GM15510 (cell line): ENCODE measurements around the gene GRB2.

Experiments
- POLR2A ChIP-seq: IDR thresholded peaks from 3 replicates; pipeline ENCODE4 v1.6.1; 2011; ENCODE audit warnings: borderline replicate concordance; ENCODE audit not compliant: insufficient read length; ENCODE audit errors: extremely low read depth

Gene GRB2

DNA sequence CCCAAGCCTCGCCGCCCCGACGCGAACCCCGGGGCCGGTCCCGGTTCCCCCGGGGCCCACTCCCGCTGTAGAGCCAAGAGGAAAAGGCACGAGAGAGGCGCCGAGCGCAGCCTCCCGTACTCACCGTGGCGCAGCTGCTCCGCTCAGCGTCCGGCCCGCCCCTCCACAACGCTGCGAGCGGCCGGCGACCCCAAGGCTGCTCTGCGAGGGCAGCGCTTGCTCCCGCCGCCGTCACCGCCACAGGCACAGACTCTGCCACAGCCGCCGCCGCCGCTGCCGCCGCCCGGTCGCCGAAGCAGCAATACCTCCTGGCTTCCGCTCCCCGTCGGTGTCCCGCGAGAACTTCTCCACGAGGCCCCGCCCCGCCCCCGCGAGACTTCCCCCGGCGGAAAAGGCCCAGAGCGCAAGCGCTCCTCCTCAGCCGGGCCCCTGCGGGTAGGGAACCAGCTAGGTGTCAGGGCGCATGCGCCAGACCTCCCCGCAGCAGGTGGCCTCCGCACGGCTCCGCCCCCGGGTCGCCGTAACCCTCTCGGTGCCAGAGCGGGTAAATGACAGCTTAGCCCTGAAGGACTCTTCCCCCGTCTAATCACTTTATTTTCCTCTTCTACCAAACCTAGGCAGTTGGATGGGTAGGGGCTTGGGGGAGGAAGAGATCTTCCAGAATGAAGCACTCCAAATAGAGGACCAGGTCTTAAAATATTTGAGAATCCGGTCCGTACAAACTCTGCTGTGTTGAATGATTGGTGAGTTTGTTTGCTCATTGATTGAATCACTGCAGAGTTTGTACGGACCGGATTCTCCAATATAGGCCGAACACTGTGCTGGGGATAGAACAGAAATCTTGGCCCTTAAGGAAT, at the start of gene GRB2:
TSS of gene GRB2 (minus strand) at position 314 of the 857 bp plus-strand sequence. CDS start 12,050 bp downstream, outside the sequence.
- peak; percentile 98 for TF ChIP-seq POLR2A

DNA sequence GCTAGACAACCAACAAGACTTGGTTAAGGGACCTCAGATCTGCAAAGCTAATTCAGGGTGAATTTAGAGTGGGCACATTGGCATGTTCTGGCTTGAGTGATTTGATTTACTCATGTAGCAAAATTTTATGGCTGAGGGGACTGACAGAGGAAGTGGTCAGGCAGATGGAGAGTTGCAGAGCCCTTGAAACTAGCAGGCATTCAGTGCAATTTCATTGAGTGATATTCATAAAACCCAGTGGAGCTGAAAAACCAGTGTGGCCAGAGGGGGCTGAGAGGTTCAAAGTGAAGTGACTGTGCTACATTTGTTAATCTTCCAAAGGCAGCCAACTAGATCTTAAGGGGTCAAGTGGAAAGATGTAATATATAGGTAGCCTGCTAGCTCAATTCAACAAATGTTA, 48.7 kb upstream of the GRB2 start:
- no peak for TF ChIP-seq POLR2A

DNA sequence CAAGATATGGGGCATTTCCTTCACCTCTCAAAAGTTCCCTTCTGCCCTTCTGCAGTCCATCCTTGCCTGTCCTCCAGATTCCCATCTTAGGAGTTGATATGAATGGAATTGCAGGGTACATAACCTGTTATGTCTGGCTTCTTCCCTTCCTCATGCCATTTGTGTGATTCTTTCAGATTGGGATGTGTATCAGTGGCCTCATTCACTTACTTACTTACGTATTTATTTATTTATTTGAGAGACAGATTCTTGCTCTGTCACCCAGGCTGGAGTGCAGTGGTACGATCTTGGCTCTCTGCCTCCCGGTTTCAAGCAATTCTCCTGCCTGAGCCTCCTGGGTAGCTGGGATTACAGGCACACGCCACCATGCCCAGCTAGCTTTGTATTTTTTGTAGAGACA, 44.8 kb upstream of the GRB2 start:
- TF ChIP-seq POLR2A: no peak

DNA sequence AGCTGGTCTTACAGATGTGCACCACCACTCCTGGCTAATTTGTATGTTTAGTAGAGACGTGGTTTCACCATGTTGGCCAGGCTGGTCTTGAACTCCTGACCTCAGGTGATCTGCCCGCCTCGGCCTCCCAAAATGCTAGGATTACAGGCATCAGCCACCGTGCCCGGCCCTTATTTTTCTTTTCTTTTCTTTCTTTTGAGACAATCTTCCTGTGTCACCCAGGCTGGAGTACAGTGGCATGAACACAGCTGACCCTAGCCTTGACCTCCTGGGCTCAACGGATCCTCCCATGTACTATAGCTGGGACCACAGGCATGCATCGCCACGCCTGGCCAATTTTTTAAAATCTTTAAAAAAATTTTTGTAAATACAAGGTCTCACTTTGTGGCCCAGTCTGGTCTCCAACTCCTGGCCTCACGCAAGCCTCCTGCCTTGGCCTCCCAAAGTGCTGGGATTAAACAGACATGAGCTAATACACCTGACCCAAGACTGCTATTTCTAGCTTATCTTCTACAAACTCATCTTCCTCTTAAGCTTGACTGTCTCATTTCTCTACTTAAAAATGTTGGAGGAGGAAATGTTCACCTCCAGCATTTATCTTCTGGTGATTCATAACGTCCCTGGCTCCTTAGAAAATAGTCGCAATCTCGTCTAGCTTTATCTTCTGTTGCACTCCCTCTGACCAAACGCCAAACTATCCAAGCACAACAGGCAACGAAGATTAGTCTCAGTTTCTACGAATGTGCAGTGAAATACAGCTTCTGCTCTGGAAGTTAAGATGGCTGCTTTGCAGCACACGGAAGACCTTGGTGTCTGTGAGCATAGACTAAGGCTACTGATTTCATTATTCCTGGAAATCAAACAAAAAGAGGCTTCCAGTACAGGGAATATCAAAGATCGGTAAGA, 42.7 kb upstream of the GRB2 start:
- TF ChIP-seq POLR2A: no peak

DNA sequence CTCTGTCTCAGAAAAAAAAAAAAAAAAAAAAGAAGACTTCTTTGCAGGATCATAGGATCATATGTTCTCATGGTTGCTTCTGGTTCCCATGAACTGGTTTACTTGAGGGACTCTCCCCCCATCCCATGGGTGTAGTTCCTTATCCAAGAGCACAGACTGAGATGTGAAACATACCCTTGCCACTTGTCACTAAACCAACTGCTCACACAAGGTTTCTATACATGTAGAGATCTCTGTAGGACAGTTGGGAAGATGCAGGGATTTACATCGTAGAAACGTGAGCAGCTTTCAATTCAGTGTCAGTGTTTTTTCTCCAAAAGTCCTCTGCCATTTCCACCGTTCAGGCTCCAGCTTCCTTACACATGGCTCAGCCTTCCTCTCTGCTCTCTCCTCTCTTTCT, 39.8 kb upstream of the GRB2 start:
- no peak for TF ChIP-seq POLR2A

DNA sequence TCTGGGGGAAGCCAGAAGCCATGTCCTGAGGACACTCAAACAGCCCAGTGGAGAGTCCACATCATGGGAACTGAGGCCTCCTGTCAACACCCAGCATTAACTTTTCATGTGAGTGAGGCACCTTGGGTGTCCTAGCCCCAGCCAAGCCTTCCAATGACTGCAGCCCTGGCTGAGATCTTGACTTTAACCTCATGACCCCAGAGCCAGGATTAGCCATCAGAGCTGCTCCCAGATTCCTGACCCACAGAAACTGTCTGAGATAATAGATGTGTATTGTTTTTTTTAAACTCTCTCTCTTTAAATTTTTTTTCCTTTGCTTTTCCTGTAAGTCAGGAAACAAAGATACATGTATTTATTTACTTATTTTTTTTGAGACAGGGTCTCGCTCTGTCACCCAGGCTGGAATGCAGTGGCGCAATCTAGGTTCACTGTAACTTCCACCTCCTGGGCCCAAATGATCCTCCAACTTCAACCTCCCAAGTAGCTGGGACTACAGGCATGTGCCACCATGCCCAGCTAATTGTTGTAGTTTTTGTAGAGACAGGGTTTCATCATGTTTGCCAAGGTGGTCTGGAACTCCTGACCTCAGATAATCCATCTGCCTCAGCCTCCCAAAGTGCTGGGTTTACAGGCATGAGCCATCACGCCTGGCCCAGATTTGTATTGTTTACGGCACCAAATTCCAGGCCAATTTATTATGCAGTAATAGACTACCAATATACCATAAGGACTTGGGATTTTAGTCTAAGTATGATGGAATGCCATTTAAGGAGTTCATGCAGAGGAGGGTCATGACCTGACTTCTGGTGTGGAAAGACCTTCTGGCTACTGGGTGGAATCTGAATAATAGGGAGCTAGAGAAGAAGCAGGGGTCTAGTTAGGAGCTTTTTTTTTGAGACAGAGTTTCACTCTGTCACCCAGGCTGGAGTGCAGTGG, 37.0 kb upstream of the GRB2 start:
- no peak for TF ChIP-seq POLR2A

DNA sequence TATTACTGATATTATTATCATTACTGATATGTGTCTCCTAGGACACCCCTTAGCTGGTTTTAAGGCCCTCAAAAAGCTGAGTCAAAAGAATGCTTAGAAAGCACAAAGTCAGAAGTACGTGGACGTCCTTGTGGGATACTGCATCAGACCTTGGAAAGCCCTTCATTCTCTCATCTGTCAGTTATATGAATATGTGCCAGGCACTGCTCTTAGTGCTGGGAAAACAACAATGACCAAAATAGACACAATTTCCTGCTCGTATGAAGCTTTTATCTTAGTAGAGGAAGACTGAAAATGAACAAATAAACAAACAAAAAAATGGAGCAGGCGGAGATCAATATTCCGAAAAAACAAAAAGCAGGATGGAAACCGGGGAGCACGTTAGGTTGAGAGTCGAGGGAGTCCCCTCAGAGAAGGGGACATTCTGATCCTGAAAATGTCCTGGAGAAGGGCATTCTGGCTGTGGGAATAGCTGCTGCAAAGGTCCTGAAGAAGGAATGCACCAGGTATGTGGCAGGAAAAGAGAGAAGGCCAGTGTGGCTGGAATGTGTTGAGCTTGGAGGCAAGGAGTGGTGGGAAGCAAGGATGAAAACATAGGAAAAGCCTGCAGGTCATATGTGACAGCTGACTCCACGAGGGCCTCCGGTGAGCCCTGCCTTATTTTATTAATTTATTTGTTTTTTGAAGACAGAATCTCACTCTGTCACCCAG, 35.4 kb upstream of the GRB2 start:
- no peak for TF ChIP-seq POLR2A

DNA sequence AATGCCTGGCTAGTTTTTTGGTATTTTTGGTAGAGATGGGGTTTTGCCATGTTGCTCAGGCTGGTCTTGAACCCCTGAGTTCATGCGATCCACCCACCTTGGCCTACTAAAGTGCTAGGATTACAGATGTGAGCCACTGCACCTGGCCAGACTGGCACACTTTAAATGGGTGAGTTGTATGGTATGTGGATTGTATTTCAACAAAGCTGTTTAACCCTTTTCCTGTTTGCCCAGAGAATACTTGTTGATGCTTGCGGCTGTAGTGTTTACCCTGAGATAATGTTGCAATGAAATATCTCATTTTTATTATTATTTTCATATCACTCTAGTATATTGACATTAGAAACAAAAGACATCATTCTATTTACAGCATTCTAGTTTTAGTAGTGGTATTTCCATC, 33.8 kb upstream of the GRB2 start:
- no peak for TF ChIP-seq POLR2A

DNA sequence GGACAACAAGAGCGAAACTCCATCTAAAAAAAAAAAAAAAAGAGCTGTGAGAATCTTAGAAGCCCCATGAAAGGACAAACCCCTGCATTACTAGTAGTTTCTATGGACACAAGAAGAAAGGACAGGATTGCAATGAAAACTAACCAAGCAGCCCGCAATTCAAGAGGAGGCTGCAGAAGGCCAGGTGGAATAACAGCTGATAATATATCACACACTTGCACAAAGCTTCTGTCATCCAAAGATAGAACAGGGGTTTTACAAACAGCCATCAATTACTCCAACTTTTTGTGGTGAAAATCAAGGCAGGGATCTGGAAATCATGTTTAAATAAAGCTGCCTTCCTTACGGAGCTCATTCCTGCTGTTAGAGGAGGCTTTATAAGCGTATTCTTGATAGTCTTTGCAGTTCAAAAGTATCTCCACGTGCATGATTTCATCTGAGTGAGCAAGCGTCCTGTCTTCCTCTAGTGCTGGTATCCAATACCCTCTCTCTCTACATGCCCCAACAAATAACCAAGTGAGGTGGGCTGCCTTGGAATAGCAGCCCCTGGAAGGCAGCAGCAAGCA, 27.8 kb upstream of the GRB2 start:
- no peak for TF ChIP-seq POLR2A

DNA sequence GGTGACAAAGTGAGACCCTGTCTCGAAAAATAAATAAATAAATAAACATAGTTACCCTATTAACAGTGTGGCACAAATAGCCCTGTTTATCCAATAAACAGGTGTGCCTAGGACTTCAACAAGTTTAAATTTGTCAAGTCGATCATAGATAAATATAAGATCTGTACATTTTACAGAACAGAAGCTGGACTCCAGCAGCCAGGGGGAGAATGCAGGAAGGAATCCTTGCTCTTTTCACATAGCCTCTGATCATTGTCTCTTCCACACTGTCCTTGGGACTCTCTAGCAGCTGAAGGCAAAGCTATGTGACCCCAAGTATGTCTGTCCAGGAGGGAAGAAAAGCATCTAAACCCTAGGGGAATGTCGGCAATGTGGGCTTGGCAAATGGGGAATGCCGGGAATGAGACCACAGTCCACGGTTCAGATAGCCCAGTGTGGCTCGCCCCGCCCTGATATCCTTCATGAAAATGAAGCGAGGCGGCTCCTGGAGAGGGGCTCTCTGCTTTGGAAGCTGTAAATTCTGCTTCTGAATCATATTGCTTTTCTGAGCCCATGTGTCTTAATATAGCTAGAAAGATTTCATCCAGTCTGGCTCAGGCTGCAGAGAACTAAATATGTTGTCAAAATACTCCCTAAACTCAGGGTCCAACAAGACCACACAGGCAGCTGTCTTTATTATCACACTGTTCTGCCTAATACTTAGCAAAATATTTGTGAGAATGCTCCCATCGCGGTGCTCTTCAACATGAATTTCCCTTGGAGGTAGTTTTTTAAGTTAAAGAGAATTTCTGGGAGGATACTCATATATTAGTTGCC, 24.9 kb upstream of the GRB2 start:
- no peak for TF ChIP-seq POLR2A

DNA sequence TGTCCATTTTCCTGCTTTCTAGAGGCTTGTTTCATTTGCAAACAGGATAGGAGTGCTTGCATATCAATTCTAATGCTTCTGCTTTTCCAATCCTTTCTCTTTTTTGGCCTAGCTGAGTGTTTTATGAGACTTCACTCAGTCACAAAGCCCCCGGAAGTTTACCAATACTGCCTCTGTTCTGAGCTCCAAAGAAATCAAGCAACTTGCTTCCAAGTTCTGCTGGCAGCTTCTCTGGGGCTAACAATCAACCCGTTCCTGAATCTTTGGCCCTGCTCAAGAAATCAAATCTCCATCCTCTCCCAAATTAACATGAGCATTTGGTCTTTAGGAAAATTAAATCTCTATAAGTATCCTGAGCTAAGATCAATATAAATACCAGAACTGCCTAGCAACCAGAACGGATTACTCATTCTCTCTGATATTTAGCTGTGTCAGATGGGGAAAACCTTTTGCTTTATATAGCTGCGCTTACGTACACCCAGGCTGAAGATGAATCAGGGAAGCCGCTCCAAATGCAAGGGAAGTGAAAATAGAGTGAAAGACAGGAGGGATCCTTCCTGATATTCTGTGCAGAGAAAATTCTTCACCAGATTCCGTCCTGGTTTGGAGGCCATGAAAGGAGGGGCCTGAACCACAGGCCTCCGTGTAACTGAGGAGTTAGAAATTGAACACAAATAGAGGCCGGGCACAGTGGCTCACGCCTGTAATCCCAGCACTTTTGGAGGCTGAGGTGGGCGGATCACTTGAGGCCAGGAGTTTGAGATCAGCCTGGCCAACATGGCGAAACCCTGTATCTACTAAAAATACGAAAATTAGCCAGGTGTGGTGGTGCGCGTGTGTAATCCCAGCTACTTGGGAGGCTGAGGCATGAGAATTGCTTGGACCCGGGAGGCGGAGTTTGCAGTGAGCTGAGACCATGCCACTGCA, 23.3 kb upstream of the GRB2 start:
- TF ChIP-seq POLR2A: no peak

DNA sequence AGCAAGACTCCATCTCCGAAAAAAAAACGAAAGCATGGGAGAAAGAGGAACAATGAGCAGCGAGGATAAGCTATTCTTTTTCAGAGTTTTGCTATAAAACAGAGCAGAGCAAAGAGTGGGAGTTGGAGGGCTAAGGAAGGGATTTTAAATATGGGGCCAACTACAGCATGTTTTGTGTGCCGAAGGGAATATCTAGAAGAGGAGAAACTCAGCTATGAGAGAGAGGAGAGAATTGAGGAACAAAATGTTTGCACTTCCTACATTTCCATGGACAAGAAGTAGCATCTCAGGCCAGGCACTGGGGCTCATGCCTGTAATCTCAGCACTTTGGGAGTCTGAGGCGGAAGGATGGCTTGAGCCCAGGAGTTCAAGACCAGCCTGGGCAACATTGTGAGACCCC, 13.1 kb upstream of the GRB2 start:
- TF ChIP-seq POLR2A: no peak
